T47D (cell line): ENCODE measurements around the gene SLMAP.
A peak's percentile ranks its signal among the peaks of the same experiment; 100 is the strongest.

ENCODE experiments used
- DNase-seq, 2 experiments: peaks; one replicate each; pipeline versions ENCODE4 v3.0.0 to v3.0.0-alpha.2; 2011 to 2012; ENCODE audit warnings: low read depth in 1 of 2, low spot score in 1 of 2
- JUND ChIP-seq: IDR thresholded peaks from 2 replicates; pipeline ENCODE4 v1.6.1; 2012; ENCODE audit warnings: low read depth
- in situ Hi-C: cut with HindIII; loops from 2 replicates; pipeline ENCODE4 v1.10.0; 2016; ENCODE audit warnings: low sequenced_read_pairs, low pct_unique_long_range_greater_than_20kb

SLMAP gene, protein sequence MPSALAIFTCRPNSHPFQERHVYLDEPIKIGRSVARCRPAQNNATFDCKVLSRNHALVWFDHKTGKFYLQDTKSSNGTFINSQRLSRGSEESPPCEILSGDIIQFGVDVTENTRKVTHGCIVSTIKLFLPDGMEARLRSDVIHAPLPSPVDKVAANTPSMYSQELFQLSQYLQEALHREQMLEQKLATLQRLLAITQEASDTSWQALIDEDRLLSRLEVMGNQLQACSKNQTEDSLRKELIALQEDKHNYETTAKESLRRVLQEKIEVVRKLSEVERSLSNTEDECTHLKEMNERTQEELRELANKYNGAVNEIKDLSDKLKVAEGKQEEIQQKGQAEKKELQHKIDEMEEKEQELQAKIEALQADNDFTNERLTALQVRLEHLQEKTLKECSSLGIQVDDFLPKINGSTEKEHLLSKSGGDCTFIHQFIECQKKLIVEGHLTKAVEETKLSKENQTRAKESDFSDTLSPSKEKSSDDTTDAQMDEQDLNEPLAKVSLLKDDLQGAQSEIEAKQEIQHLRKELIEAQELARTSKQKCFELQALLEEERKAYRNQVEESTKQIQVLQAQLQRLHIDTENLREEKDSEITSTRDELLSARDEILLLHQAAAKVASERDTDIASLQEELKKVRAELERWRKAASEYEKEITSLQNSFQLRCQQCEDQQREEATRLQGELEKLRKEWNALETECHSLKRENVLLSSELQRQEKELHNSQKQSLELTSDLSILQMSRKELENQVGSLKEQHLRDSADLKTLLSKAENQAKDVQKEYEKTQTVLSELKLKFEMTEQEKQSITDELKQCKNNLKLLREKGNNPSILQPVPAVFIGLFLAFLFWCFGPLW

GRCh38 chr3:57755741-57756527 lies at the start of gene SLMAP:
SLMAP (plus strand) TSS chr3:57756309; CDS start chr3:57757652, 1,343 bp downstream.
- in situ Hi-C loops, result no loop called here
- peak; percentile 91 to 97 for DNase-seq
- TF ChIP-seq JUND, result no peak

DNA sequence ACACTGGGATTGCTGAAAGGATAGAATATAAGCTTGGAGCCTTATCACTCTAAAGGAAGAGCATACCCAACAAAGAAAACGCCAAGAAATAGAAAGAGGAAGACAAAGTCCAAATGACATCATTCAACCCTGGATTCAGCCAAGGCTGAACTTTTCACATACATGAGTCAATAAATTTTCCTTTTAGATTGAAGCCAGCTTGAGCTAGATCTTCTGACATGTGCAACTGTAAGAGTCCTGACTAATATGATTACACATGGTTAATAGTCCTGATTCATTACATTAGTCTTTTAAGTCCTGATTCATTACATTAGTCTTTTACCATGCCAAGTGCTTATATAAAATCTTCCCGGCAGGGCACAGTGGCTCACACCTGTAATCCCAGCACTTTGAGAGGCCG lies 49.6 kb upstream of the SLMAP start:
- DNase-seq, result no peak
- TF ChIP-seq JUND, result no peak
- in situ Hi-C loops, result no loop called here

- no peak for TF ChIP-seq JUND
- in situ Hi-C loops, result no loop called here
- no peak for DNase-seq
These were observed 47.1 kb upstream of the SLMAP start for GRCh38 chr3:57709031-57709430.

GRCh38 chr3:57709559-57709958 lies 46.5 kb upstream of the SLMAP start:
- TF ChIP-seq JUND, result no peak
- in situ Hi-C loops, result no loop called here
- peak in 1 of 2 experiments; percentile 27 for DNase-seq

DNA sequence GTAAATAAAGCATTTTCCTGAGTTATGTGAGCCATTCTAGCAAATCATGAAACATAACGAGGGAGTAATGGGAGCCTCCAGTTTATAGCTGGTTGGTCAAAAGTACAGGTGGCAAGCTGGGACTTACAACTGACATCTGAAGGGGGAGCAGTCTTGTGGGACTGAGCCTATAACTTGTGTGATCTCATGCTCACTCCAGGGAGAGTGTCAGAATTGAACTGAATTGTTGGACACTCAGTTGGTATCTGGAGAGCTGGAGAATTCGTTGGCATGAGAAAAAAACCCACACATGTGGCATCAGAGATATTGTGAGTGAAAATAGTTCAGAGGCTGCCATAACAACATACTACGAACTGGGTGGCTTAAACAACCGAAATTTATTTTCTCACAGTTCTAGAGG lies 40.4 kb upstream of the SLMAP start:
- no peak for DNase-seq
- TF ChIP-seq JUND, result no peak
- in situ Hi-C loops, result no loop called here

- no peak for DNase-seq
- in situ Hi-C loops, result no loop called here
- TF ChIP-seq JUND, result no peak
These were observed 38.8 kb upstream of the SLMAP start for GRCh38 chr3:57717205-57717868.

- in situ Hi-C loops, result no loop called here
- DNase-seq, result no peak
- TF ChIP-seq JUND, result no peak
These were observed 38.0 kb upstream of the SLMAP start for GRCh38 chr3:57718118-57718517.

GRCh38 chr3:57726397-57726796 lies 29.7 kb upstream of the SLMAP start:
- TF ChIP-seq JUND, result no peak
- no peak for DNase-seq
- in situ Hi-C loops, result no loop called here

GRCh38 chr3:57727106-57727505 lies 29.0 kb upstream of the SLMAP start:
- no peak for TF ChIP-seq JUND
- no peak for DNase-seq
- in situ Hi-C loops, result no loop called here

DNA sequence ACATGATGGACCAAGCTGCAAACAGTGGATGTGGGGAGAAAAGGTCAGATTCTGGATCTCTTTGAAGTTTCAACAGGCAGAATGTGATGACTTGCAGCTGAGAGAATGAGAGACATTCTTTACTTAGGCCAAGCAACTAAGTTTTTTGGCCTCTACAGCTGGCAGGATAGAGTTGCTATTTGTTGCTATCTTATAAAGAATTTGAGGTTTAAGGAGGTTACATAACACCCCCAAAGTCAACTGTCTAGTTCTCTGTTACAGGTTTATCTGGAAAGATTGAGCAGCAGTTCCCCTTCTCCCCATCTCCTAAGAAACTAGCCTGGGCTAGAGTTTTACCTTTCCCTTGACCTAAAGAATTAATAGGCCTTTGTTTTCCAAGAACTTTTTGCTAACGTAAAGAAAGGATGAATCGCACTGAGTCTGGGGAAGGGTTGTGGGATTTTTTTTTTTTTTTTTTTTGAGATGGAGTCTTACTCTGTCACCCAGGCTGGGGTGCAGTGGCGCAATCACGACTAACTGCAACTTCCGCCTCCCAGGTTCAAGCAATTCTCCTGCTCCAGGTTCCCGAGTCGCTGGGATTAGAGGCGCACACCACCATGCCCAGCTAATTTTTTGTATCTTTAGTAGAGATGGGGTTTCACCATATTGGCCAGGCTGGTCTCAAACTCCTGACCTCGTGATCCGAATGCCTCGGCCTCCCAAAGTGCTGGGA lies 26.6 kb upstream of the SLMAP start:
- TF ChIP-seq JUND, result no peak
- in situ Hi-C loops, result no loop called here
- no peak for DNase-seq

DNA sequence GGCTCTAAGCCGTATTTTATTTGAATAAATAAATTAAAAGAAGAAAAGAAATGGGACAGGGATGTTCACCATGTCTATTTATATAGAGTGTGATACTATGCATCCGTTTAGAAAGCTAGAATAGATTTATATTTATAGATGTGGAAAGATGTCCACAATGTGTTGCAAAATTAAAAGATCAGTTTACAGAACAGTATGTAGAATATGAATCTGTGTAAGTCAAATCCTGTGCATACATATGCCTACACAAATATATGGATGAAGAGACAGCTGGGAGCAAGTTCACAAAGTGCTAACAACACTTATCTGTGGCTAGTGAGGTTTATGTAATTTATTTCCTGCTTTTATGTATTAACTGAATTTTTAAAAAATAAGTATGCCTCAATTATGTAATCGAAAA lies 25.4 kb upstream of the SLMAP start:
- no peak for TF ChIP-seq JUND
- in situ Hi-C loops, result no loop called here
- no peak for DNase-seq
